Kidney epithelial cell (primary cell): Measurements from ENCODE around the gene TACR1. TPM values are rescaled to one million over a fixed set of nuclear protein-coding genes. Genes with fewer than 3 reads are reported as not detected.
"Not testable (repeated sequence)": the region's sequence is repeated elsewhere in the genome, so short reads cannot be mapped to it uniquely, and the experiment has no call there.

ENCODE experiments used
- DNase-seq: peaks from one replicate; pipeline ENCODE4 v3.0.0-alpha.2; 2010; ENCODE audit warnings: low read depth
- H3K27me3 ChIP-seq: 2 replicates; pipeline ENCODE4 v1.6.0; 2011; ENCODE audit warnings: low read length; ENCODE audit not compliant: control insufficient read depth, insufficient read depth
- H3K36me3 ChIP-seq: 2 replicates; pipeline ENCODE4 v1.5.1; 2011; ENCODE audit warnings: low read length; ENCODE audit not compliant: control insufficient read depth, insufficient read depth
- H3K4me3 ChIP-seq: 2 replicates; pipeline ENCODE4 v1.5.1; 2011; ENCODE audit warnings: low read depth, mild to moderate bottlenecking, control low read depth, low read length
- CTCF ChIP-seq: IDR thresholded peaks from 2 replicates; pipeline ENCODE4 v1.5.1; 2011; ENCODE audit warnings: mild to moderate bottlenecking, moderate library complexity, low read length, control low read depth, inconsistent platforms; ENCODE audit not compliant: insufficient read depth, poor library complexity, severe bottlenecking
- total RNA-seq: library from RNA; depleted of rRNA; stranded (reverse); fragments of >200 nt; gene quantifications from 2 replicates; pipeline ENCODE4 v1.2.3, GENCODE V29; 2015

TACR1 gene
- total RNA-seq, 1 donor from 2014 or later: not detected

GRCh38 chr2:75066121-75066902 is 133.0 kb downstream of the TACR1 start:
- no peak for TF ChIP-seq CTCF
- H3K27me3 ChIP-seq: no peaks in the 10 kb centered on the region
- DNase-seq: no peak
- no peak overlapping the region for H3K4me3 ChIP-seq
- no peaks in the 10 kb centered on the region for H3K36me3 ChIP-seq

DNA sequence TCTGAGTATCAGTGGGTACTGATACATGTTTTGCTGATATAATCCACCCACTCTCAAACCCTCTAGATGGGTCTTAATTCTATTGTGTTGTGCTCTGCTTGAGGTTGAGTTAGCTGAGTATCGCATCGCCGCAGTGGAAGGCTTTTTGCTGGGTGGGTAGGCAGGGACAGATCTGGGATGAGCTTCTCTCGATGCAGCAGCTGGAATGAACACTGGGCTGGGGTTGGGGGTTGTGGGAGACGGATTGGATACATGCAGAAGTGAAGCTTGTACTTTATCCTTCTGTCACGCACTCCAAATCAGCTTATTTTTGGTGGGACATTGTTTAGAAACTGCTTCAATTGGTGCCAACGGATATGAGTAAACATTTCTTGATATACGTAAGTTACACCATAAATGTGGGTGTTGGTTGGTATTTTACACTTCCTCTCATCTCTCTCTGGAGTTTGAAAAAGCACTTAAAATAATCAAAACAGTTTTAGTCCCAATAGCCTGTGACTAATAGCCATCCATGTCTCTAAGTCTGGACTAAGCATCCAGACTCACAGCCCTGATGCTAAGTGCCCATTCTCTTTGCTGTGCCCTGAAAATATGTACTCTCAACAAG is 133.8 kb downstream of the TACR1 start:
- no peaks in the 10 kb centered on the region for H3K27me3 ChIP-seq
- TF ChIP-seq CTCF: no peak
- H3K4me3 ChIP-seq: no peak overlapping the region
- DNase-seq: no peak
- H3K36me3 ChIP-seq: no peaks in the 10 kb centered on the region

- DNase-seq: peak; percentile 12
- H3K36me3 ChIP-seq: no peaks in the 10 kb centered on the region
- peak; percentile 92 for TF ChIP-seq CTCF
- no peaks in the 10 kb centered on the region for H3K27me3 ChIP-seq
- no peak overlapping the region for H3K4me3 ChIP-seq
Measured at GRCh38 chr2:75064691-75065396, 134.5 kb downstream of the TACR1 start.

DNA sequence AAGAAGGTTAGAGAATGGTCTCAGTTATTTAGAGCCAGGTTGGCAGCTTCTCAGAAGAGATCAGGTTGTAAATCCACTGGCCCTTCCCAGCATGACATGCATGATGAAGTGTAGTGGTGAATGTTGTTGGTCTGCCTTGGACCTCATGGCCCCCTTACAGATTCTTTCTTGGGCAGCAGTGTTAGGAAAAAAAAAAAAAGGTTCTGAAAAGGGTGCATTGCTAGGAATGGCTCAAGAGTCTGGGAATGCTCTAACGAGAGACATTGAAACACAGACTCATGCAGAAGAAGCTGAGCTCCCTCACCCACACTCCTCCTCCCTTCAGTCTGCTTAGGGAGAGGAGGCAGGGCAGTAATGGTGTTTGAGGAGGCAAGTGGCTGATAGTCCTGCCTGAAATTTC is 135.4 kb downstream of the TACR1 start:
- DNase-seq: no peak
- TF ChIP-seq CTCF: no peak

GRCh38 chr2:75058427-75058826 is 140.9 kb downstream of the TACR1 start:
- H3K36me3 ChIP-seq: no peaks in the 10 kb centered on the region
- H3K4me3 ChIP-seq: no peak overlapping the region
- H3K27me3 ChIP-seq: no peaks in the 10 kb centered on the region
- no peak for TF ChIP-seq CTCF
- no peak for DNase-seq

More for the DNA sequence above, 135.4 kb downstream of the TACR1 start:
- Histone ChIP-seq H3K27me3 (no peaks in the 10 kb centered on the region), H3K36me3 (no peaks in the 10 kb centered on the region), H3K4me3 (no peak overlapping the region)

DNA sequence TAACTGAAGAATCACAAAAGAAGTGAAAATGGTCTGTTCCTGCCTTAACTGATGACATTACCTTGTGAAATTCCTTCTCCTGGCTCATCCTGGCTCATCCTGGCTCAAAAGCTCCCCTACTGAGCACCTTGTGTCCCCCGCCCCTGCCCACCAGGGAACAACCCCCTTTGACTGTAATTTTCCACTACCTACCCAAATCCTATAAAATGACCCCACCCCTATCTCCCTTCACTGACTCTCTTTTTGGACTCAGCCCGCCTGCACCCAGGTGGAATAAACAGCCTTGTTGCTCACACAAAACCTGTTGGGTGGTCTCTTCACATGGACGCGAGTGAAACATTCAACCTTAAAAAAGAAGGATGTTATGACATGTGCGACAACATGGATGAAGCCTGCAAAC is 142.2 kb downstream of the TACR1 start:
- not testable (repeated sequence) for DNase-seq, H3K4me3 ChIP-seq, H3K36me3 ChIP-seq, H3K27me3 ChIP-seq
